SK-N-SH (cell line): Measurements from ENCODE around the gene MMAB. TPM values are rescaled to one million over a fixed set of nuclear protein-coding genes. Genes with fewer than 3 reads are reported as not detected.

Experiments used
- CTCF ChIA-PET: fragments of 300-600, 350-600 bp; formaldehyde crosslinking; extraction: SDS; loops from one replicate; lab custom pipeline; 2021; lab: Yijun Ruan, JAX
- POLR2A ChIA-PET: fragments of 350-600 bp; sonication (Branson Sonifier 250); formaldehyde crosslinking; extraction: SDS; loops from one replicate; lab custom pipeline; 2020; ENCODE audit warnings: antibody characterized with exemption, inconsistent platforms; lab: Yijun Ruan, JAX
- DNase-seq: peaks from one replicate; pipeline ENCODE4 v3.0.0; 2012
- H2AFZ ChIP-seq: fragments of 200-600 bp; sonication (generic); 2 replicates; pipeline ENCODE4 v1.8.1; 2016; ENCODE audit warnings: antibody characterized with exemption, mild to moderate bottlenecking, low read depth
- H3F3A ChIP-seq: fragments of 200-600 bp; sonication (generic); replicated peaks from 2 replicates; pipeline ENCODE3; 2016; ENCODE audit warnings: antibody characterized with exemption, mild to moderate bottlenecking; ENCODE audit not compliant: insufficient read depth
- H3K27ac ChIP-seq, 2 experiments: fragments of 200-500 bp in 1 of 2; fragments of 200-600 bp in 1 of 2; sonication (Bioruptor generic) in 1 of 2; sonication (generic), shearing (Covaris generic) in 1 of 2; 2 replicates each; pipeline versions ENCODE4 v1.5.1 to v1.6.1; 2014 to 2016; ENCODE audit warnings: low read depth in 2 of 2, inconsistent platforms in 1 of 2, low read length in 1 of 2, mild to moderate bottlenecking in 1 of 2, mixed read lengths in 1 of 2
- H3K27me3 ChIP-seq: fragments of 200-600 bp; sonication (generic), shearing (Covaris generic); 2 replicates; pipeline ENCODE4 v1.6.1; 2016; ENCODE audit warnings: mixed run types; ENCODE audit not compliant: insufficient read depth
- H3K36me3 ChIP-seq, 2 experiments: fragments of 200-500 bp in 1 of 2; fragments of 200-600 bp in 1 of 2; sonication (Bioruptor generic) in 1 of 2; sonication (generic) in 1 of 2; replicated peaks in 1 of 2; 2 replicates each; pipeline versions ENCODE3 to v1.5.1; 2014 to 2016; ENCODE audit warnings: low read length in 1 of 2, mild to moderate bottlenecking in 1 of 2; ENCODE audit not compliant: insufficient read depth in 2 of 2, control insufficient read depth in 1 of 2
- H3K4me1 ChIP-seq, 2 experiments: fragments of 200-500 bp in 1 of 2; fragments of 200-600 bp in 1 of 2; sonication (Bioruptor generic) in 1 of 2; sonication (generic), shearing (Covaris generic) in 1 of 2; 2 replicates each; pipeline versions ENCODE4 v1.5.1 to v1.6.1; 2014 to 2016; ENCODE audit warnings: low read depth in 1 of 2, low read length in 1 of 2, mixed run types in 1 of 2; ENCODE audit not compliant: insufficient read depth in 2 of 2, control insufficient read depth in 1 of 2
- H3K4me2 ChIP-seq: fragments of 200-600 bp; sonication (generic), shearing (Covaris generic); 2 replicates; pipeline ENCODE4 v1.6.1; 2017; ENCODE audit warnings: mixed run types
- H3K4me3 ChIP-seq, 2 experiments: fragments of 200-500 bp in 1 of 2; fragments of 200-600 bp in 1 of 2; sonication (Bioruptor generic) in 1 of 2; sonication (generic), shearing (Covaris generic) in 1 of 2; 2 replicates each; pipeline versions ENCODE4 v1.5.1 to v1.8.1; 2014 to 2016; ENCODE audit warnings: low read depth in 2 of 2, inconsistent platforms in 1 of 2, low read length in 1 of 2, mild to moderate bottlenecking in 1 of 2, mixed read lengths in 1 of 2, moderate library complexity in 1 of 2
- H3K79me2 ChIP-seq: fragments of 200-600 bp; sonication (generic); 2 replicates; pipeline ENCODE4 v1.8.1; 2017; ENCODE audit warnings: mild to moderate bottlenecking; ENCODE audit not compliant: insufficient read depth
- H3K9ac ChIP-seq: fragments of 200-600 bp; sonication (generic); 2 replicates; pipeline ENCODE4 v1.6.1; 2017; ENCODE audit warnings: mixed run types
- H3K9me2 ChIP-seq: fragments of 200-600 bp; sonication (generic); 2 replicates; pipeline ENCODE4 v1.6.1; 2017; ENCODE audit warnings: mixed run types
- H3K9me3 ChIP-seq: fragments of 200-600 bp; sonication (generic); 2 replicates; pipeline ENCODE4 v1.6.1; 2017; ENCODE audit warnings: mixed run types, mild to moderate bottlenecking, moderate library complexity
- H4K20me1 ChIP-seq: fragments of 200-600 bp; sonication (generic); 2 replicates; pipeline ENCODE4 v1.6.1; 2017; ENCODE audit warnings: mild to moderate bottlenecking, mixed run types; ENCODE audit not compliant: insufficient read depth
- CHD2 ChIP-seq: fragments of 150-350 bp; IDR thresholded peaks from 2 replicates; pipeline ENCODE4 v1.6.1; 2018; ENCODE audit warnings: low read length; ENCODE audit not compliant: partially characterized antibody
- EP300 ChIP-seq, 2 experiments: IDR thresholded peaks; 2 replicates each; pipeline versions ENCODE4 v1.4.0 to v1.6.1; 2012; ENCODE audit warnings: borderline replicate concordance in 1 of 2, low read depth in 1 of 2, low read length in 1 of 2
- EZH2phosphoT487 ChIP-seq: fragments of 200-600 bp; sonication (generic); IDR thresholded peaks from 2 replicates; pipeline ENCODE4 v1.6.1; 2017; ENCODE audit warnings: low read depth, mixed run types, mild to moderate bottlenecking, antibody characterized with exemption, moderate library complexity, borderline replicate concordance
- FOXM1 ChIP-seq: IDR thresholded peaks from 2 replicates; pipeline ENCODE4 v1.4.0; 2012; ENCODE audit warnings: low read depth, mild to moderate bottlenecking
- GATA2 ChIP-seq: sonication (generic); formaldehyde crosslinking; IDR thresholded peaks from 2 replicates; pipeline ENCODE4 v1.5.0; 2020; ENCODE audit warnings: mild to moderate bottlenecking, missing genetic modification reagents
- IRF3 ChIP-seq: fragments of 150-350 bp; IDR thresholded peaks from 2 replicates; pipeline ENCODE4 v1.6.1; 2016; ENCODE audit warnings: mild to moderate bottlenecking, low read depth, low read length
- JUND ChIP-seq: IDR thresholded peaks from 2 replicates; pipeline ENCODE4 v1.4.0; 2012
- MXI1 ChIP-seq: IDR thresholded peaks from 2 replicates; pipeline ENCODE4 v1.6.1; 2012; ENCODE audit warnings: mild to moderate bottlenecking, low read depth, low read length, improper control_type of control experiment
- RAD21 ChIP-seq: IDR thresholded peaks from 2 replicates; pipeline ENCODE4 v1.6.1; 2012; ENCODE audit warnings: mild to moderate bottlenecking, low read length
- RCOR1 ChIP-seq: fragments of 150-350 bp; IDR thresholded peaks from 2 replicates; pipeline ENCODE4 v1.6.1; 2017; ENCODE audit warnings: antibody characterized with exemption, low read length
- REST ChIP-seq: IDR thresholded peaks from 2 replicates; pipeline ENCODE4 v1.6.1; 2012; ENCODE audit warnings: mild to moderate bottlenecking, low read depth, low read length, moderate library complexity
- SIN3A ChIP-seq: IDR thresholded peaks from 2 replicates; pipeline ENCODE4 v1.6.1; 2012; ENCODE audit warnings: low read depth, mild to moderate bottlenecking, low read length, moderate library complexity, borderline replicate concordance
- TCF12 ChIP-seq: IDR thresholded peaks from 2 replicates; pipeline ENCODE4 v1.4.0; 2012
- TEAD4 ChIP-seq: IDR thresholded peaks from 2 replicates; pipeline ENCODE4 v1.4.0; 2012; ENCODE audit warnings: mild to moderate bottlenecking, borderline replicate concordance; ENCODE audit not compliant: insufficient read depth
- WGBS: methylation state at CpG from one replicate; pipeline ENCODE4 v1.1.6; 2017; ENCODE audit warnings: low lambda C conversion rate; 5-methylcytosine and 5-hydroxymethylcytosine counted together
- polyA plus RNA-seq, 3 experiments: library from polyadenylated mRNA; depleted of rRNA; stranded (reverse); fragments of >200 nt; gene quantifications; 2 replicates each; pipeline ENCODE4 v1.2.3, GENCODE V29; 2012
- TF ChIP-seq, protein P1 (sequence below): IDR thresholded peaks from 2 replicates; pipeline ENCODE4 v1.4.0; 2012; ENCODE audit warnings: low read depth

MMAB gene
- polyA plus RNA-seq, 1 of the 3 experiments (the other 2 are of a cell fraction) = 15.9 TPM

DNA sequence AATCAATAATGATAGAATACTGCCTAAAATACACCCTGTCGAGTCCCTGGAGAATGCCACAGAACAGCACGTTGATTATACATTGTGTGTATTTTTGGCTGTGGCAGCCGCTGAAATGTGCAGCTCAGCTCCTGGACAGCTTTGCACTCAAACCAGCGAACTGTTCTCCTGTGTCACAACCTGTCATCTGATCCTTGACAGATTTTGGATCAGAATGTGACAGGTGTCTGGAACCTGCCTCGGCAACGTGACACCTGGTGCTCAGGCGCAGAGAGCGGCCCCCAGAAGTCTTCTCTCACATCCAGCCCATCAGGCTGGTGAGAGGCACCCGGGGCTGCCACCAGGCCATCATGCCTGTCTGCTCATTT is 19.6 kb upstream of the MMAB start (continued):
- TF ChIP-seq REST (no peak), EZH2phosphoT487 (no peak)
- TF ChIP-seq, all 33 proteins: peak for 0

DNA sequence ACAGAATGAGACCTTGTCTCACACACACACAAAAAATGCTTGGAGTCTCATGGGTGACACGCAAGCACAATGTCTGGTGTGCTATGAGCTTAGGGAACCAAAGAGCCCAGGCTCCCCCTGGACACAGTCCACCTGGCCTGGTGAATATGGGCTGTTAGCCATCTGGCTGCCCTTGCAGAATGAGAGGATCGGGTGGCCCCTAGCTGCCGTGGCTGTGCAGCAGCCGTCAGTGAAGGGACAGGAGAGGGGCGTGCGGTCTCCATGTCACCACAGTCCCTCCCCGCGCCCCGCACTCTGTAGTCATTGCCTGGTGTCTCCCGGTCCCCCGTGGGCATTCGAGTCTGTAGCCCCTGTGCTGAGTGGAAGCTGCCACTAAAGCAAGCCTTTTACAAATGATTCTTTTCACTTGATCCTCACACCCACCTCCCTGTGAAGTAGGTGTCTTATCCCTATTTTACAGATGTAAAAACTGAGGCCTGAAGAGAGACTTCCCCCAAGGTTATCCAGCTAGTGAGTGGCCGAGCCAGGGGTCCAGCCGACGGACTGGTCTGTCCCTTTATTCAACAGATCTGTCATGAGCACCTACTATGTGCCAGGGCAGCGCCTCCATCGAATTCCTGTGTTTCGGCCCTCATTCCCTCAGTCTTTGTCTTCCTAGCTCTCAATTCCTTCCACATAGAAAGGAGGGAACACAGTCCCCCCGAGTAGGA is 19.0 kb upstream of the MMAB start:
- Histone ChIP-seq H3K27me3 (no peaks in the 10 kb centered on the region), H3K4me3 (no peak overlapping the region), H2AFZ (no peak overlapping the region), H3K9me2 (no peaks in the 10 kb centered on the region), H3K36me3 (peaks cover 0 to 7% of the 10 kb centered on the region in 2 experiments), H3K4me2 (no peak overlapping the region), H3F3A (peaks cover 3% of the 10 kb centered on the region), H3K4me1 (peaks cover 0 to 41% of the 10 kb centered on the region in 2 experiments; a peak in 2 of 4 replicates), H3K9me3 (no peaks in the 10 kb centered on the region), H3K9ac (no peak overlapping the region), H3K79me2 (no peaks in the 10 kb centered on the region), H3K27ac (no peak overlapping the region), H4K20me1 (no peaks in the 10 kb centered on the region)
- no peak for DNase-seq
- WGBS = 86% methylated on average over 15 of the region's 19 CpGs
- TF ChIP-seq RAD21 = 0 out of 2 replicates have a peak, but pooled peaks have one; percentile 18
- TF ChIP-seq EP300 (IDR thresholded peaks at IDR 0.05; ENCODE audit: borderline replicate concordance in 1 of 2, low read depth in 1 of 2, low read length in 1 of 2) = no peak
- CTCF ChIA-PET = interaction anchor here (0.8 to 14.2 kb wide), 8 partner anchors 20 to 253 kb away, joined by 3 to 175 read pairs (median 5); partner anchors contain the start of gene FAM222A
- POLR2A ChIA-PET = interaction anchor here (0.6 to 1.2 kb wide), 2 partner anchors 63 to 122 kb away, joined by 3 read pairs; no protein-coding TSS in a partner anchor

DNA sequence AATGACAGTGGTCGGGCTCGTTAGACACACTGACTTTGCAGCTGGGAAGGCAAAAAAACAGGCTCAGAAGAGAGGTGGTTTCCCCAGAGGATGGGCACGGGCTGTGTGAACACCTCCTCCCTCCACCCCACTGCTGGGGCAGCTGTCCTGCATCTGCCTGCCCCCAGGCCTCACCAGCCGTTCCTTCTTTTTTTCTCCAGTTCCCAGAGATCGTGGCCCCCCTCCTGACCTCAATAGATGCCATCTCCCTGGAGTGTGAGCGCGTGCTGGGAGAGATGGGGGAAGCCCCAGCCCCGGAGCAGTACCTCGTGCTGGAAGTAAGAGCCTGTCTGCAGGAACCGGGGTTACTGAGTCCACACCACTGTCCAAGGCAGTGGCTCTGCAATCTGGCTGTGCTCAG is 17.7 kb upstream of the MMAB start:
- ChIA-PET CTCF (interaction anchor here (1.0 to 14.2 kb wide), 6 partner anchors 18 to 184 kb away, joined by 4 to 175 read pairs (median 8); partner anchors contain the start of genes FAM222A, MMAB and MVK), POLR2A (interaction anchor here (0.7 to 1.4 kb wide), 6 partner anchors 15 to 128 kb away, joined by 3 to 4 read pairs (median 3); partner anchors contain the start of genes MMAB and MVK)
- no peaks in the 10 kb centered on the region for H3K9me2 ChIP-seq
- H3F3A ChIP-seq = peaks cover 3% of the 10 kb centered on the region
- peak overlapping the region in 1 of 2 experiments; percentile 77; a peak in 2 of 4 replicates for H3K27ac ChIP-seq
- H4K20me1 ChIP-seq = no peaks in the 10 kb centered on the region
- H3K4me1 ChIP-seq = peaks cover 0 to 36% of the 10 kb centered on the region in 2 experiments; a peak in 2 of 4 replicates
- H3K36me3 ChIP-seq = peaks cover 0 to 12% of the 10 kb centered on the region in 2 experiments
- no peak overlapping the region for H2AFZ ChIP-seq
- no peak overlapping the region for H3K4me3 ChIP-seq
- H3K4me2 ChIP-seq = no peak overlapping the region
- H3K27me3 ChIP-seq = no peaks in the 10 kb centered on the region
- DNase-seq = peak; percentile 93
- WGBS = 66% methylated on average over 10 of the region's 10 CpGs
- no peak overlapping the region for H3K9ac ChIP-seq
- H3K79me2 ChIP-seq = no peaks in the 10 kb centered on the region
- H3K9me3 ChIP-seq = no peaks in the 10 kb centered on the region
- TF ChIP-seq RAD21 (peak; percentile 28), EP300 (IDR thresholded peaks at IDR 0.05; ENCODE audit: borderline replicate concordance in 1 of 2, low read depth in 1 of 2, low read length in 1 of 2) (peak in 1 of 2 experiments; percentile 83; a peak in 1 of 4 replicates), JUND (no peak), RCOR1 (peak; percentile 59; the same call in 1 of the 2 replicates), IRF3 (no peak), MXI1 (peak; percentile 75), GATA2 (CRISPR knock-in tag) (peak; percentile 92), FOXM1 (no peak), CHD2 (peak; percentile 69), TEAD4 (no peak), SIN3A (no peak), TCF12 (no peak)
- TF ChIP-seq, protein P1, sequence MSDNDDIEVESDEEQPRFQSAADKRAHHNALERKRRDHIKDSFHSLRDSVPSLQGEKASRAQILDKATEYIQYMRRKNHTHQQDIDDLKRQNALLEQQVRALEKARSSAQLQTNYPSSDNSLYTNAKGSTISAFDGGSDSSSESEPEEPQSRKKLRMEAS = no peak
